D721Med (cell line): Measurements from ENCODE around the gene SELENOS.

Experiments used
- DNase-seq: peaks from one replicate; pipeline ENCODE4 v3.0.0; 2011; ENCODE audit warnings: low spot score; ENCODE audit not compliant: insufficient read length
- FAIRE-seq: peaks from 2 replicates; lab custom pipeline; 2011; peaks lifted over from hg19 to GRCh38; lab: Jason Lieb, UNC
- CTCF ChIP-seq: IDR thresholded peaks from 2 replicates; pipeline ENCODE4 v1.5.1; 2012; ENCODE audit warnings: mild to moderate bottlenecking, control low read depth; ENCODE audit not compliant: insufficient read depth; ENCODE audit errors: missing control alignments

The SELENOS gene

DNA sequence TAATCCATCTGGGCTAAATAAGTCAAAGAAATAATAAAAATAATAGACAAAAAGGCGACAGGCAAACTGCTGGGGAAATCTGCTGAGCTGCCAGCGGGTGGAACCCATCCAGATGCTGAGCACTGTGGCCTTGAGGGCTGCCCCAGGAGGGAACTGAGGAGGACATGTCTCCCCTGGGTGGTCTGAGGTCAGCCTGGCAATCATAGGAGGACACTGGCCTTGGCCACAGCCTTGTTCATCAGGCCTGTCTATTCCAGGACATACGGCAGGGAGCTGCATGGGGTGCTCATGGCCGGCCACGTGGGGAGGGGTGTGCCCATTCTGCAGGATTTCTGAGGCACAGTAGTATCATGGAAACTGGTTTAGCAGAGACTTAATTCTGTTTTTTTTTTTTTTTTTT lies 39.2 kb upstream of the SELENOS start:
- no peak for DNase-seq
- TF ChIP-seq CTCF: no peak
- no peak for FAIRE-seq

DNA sequence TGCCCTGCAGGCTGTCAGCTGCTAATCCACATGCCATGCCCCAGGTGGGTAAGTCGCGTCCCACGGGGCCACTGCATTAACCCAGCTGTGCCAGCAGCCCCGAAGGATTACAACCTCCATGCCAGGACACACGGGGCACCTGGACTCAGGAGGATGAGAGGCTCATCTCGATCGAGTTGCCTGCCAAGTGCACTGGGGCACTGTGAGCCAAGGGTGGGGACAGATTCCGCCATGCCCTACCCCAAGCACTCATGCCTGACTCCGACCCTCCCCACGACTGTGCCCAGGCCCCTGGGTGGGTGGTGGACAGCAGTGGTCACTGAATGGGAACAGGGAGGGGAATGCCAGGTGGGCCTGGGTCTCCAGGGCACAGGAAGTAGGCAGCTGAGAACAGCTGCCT lies 38.5 kb upstream of the SELENOS start:
- no peak for DNase-seq
- TF ChIP-seq CTCF: no peak
- no peak for FAIRE-seq

DNA sequence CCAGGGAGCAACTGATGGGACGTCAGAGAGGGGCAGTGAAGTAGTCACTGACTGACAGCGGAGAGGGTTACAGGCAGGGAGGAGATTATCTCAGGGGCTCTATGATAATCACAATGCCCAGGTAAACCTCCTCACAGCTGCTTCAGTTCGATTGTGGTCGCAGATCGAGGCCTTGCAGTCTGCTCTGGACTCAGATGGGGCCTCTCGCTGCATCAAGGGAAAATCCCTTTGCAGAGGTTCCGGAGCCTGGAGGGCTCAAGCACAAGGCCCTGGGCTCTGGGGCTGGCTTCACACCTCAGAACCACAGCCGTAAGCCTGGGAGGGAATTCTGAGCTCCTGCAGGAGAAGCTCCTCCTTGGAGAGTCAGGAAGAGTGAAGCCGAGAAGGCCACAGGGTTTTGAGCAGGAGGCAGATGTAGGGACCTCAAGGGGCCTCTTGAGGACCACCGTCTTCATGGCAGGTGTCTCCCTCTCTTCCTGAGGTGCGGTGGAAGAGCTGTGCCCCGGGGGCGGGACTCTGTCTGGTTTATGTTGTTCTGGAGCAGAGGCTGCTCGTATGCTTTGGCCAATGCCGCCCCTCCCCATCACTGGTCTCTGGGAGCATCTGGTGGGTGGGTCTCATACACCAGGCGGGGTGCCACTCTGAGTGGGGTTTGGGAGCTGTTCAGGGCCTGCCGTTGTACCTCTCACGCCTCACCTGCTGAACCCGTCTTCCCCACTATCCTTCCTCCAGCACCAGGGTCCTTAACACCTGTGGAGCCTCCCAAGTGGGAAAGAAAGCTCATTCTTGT lies 37.2 kb upstream of the SELENOS start:
- DNase-seq (no peak), FAIRE-seq (no peak)
- TF ChIP-seq CTCF: no peak

GRCh38 chr15:101313041-101313761 lies 35.9 kb upstream of the SELENOS start:
- TF ChIP-seq CTCF: no peak
- DNase-seq: no peak
- no peak for FAIRE-seq

DNA sequence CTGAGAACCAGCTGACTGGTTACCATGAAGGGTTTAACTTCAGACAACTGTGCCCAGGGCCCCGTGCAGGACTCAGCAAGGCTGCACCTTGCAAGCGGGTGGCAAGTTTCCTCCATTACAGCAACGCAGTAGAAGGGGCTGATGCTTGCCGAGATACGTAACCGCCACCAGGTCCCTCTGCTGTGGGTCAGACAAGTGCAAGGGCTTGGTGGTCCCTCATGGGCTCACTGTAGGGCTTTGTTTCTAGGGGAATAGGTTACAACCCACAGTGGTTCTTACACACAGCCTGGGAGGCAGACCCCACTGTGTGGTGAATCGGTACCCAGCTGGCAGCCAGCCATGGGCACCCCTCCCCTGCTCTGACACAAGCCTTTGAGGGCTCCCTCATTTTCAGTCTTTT lies 33.2 kb upstream of the SELENOS start:
- no peak for TF ChIP-seq CTCF
- DNase-seq (no peak), FAIRE-seq (no peak)

GRCh38 chr15:101310161-101310480 lies 32.8 kb upstream of the SELENOS start:
- TF ChIP-seq CTCF: no peak
- no peak for FAIRE-seq
- no peak for DNase-seq
